Stimulated activated CD8-positive, alpha-beta memory T cell treated with anti-CD3 and anti-CD28 coated beads, Interleukin-4, amount 100 ng/mL, for 4 hours (primary cell): ENCODE data around the gene GDA.
A peak's percentile ranks its signal among the peaks of the same experiment; 100 is the strongest.
"Not testable (repeated sequence)": the region's sequence is repeated elsewhere in the genome, so short reads cannot be mapped to it uniquely, and the experiment has no call there.

Experiments used
- DNase-seq, 2 donors: peaks; one replicate each; pipeline ENCODE4 v3.0.0-alpha.2; 2020; ENCODE audit warnings: low read depth in 2 of 2, low spot score in 1 of 2

GDA gene

GRCh38 chr9:72274441-72274840 lies 125.2 kb downstream of the GDA start:
- DNase-seq: no peak

GRCh38 chr9:72274916-72275315 lies 125.7 kb downstream of the GDA start:
- no peak for DNase-seq

GRCh38 chr9:72276429-72276828 lies 127.2 kb downstream of the GDA start:
- DNase-seq: no peak

- no peak for DNase-seq
Observed at GRCh38 chr9:72278959-72279358, 129.7 kb downstream of the GDA start.

- DNase-seq: peak; percentile 30 to 35
Observed at GRCh38 chr9:72280913-72281500, 131.8 kb downstream of the GDA start.

GRCh38 chr9:72289401-72289800 lies 140.2 kb downstream of the GDA start:
- no peak for DNase-seq

GRCh38 chr9:72290311-72290710 lies 141.1 kb downstream of the GDA start:
- no peak for DNase-seq

- not testable (repeated sequence) for DNase-seq
Observed at GRCh38 chr9:72291576-72291975, 142.3 kb downstream of the GDA start.

- no peak for DNase-seq
Observed at GRCh38 chr9:72292256-72292682, 143.0 kb downstream of the GDA start.

GRCh38 chr9:72292874-72293607 lies 143.8 kb downstream of the GDA start:
- no peak for DNase-seq

- no peak for DNase-seq
Observed at GRCh38 chr9:72294936-72295335, 145.7 kb downstream of the GDA start.

- no peak for DNase-seq
Observed at GRCh38 chr9:72297516-72297915, 148.3 kb downstream of the GDA start.

GRCh38 chr9:72299017-72299603 lies 149.9 kb downstream of the GDA start:
- DNase-seq: no peak

GRCh38 chr9:72300873-72301272 lies 151.6 kb downstream of the GDA start:
- DNase-seq: no peak
